Middle frontal gyrus (tissue), 1 donor: ENCODE results near the gene PLEKHA7.
"Not testable (repeated sequence)": the region's sequence is repeated elsewhere in the genome, so short reads cannot be mapped to it uniquely, and the experiment has no call there.

Source experiments
- DNase-seq: peaks from one replicate; pipeline ENCODE4 v3.0.0-alpha.2; 2015; ENCODE audit warnings: low spot score; ENCODE audit errors: extremely low spot score

Gene PLEKHA7

DNA sequence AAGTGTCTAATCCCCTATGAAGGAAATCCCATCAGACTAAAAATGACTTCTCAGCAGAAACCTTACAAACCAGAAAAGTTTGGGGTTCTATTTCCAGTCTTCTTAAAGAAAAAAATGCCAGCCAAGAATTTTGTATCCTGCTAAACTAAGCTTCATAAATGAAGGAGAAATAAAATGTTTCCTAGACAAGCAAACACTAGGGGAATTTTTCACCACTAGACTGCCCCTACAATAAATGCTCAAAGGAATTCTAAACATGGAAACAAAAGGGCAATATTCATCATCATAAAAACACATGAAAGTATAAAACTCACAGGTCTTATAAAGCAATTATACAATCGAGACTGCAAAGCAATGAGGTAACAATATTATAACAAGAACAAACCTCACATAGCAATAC, 124.3 kb downstream of the PLEKHA7 start:
- no peak for DNase-seq

DNA sequence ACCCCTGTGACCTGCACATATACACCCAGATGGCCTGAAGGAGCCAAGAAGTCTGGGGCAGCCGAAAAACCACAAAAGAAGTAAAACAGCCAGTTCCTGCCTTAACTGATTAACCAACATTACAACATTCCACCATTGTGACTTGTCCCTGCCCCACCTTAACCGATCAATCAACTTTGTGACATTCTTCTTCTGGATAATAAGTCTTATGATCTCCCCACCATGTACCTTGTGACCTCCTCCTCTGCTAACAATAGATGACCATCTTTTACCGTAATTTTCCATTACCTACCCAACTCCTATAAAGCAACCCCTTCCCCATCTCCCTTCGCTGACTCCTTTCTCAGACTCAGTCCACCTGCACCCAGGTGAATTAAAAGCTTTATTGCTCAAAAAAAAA, 125.2 kb downstream of the PLEKHA7 start:
- not testable (repeated sequence) for DNase-seq

- not testable (repeated sequence) for DNase-seq
Observed at GRCh38 chr11:16887887-16888286, 126.3 kb downstream of the PLEKHA7 start.

DNA sequence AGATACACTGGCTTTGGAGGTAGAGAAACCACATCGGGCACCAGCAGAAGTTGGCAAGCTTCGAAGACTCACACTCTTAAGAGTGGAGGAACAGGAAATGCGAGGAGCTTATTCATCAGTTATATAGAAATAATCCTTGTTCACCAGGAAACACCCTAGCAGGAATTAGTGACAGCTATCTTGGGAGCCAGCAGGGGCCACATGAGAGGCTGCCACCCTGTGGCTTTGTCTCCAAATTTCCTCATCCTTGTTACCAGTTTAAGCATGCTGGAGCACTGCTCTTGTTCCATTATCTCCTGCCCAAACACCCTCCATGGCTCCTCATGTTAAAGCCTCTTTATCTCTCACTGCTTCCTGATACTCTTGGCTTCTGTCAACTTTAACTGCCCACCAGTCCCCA, 131.0 kb downstream of the PLEKHA7 start:
- DNase-seq, result no peak

DNA sequence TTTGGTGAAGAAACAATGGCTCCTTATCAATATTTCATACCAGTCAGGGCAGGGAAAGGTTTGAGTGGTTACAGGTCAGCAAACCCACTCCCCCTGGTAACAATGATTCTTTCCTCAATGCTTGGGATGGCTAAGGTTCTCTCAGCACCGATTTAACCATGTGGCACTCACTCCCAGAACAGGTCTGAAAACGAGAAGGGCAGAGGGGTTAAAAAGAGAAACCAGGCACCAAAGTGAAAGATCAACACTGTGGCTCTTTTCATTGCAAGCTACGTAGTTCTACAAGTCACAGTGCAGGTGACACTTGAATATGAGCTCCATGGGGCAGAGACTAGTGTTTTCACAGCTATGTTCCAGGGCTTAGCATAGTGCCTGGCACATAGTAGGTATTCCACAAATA, 132.4 kb downstream of the PLEKHA7 start:
- no peak for DNase-seq

GRCh38 chr11:16881074-16881709, 133.0 kb downstream of the PLEKHA7 start:
- DNase-seq, result no peak

DNA sequence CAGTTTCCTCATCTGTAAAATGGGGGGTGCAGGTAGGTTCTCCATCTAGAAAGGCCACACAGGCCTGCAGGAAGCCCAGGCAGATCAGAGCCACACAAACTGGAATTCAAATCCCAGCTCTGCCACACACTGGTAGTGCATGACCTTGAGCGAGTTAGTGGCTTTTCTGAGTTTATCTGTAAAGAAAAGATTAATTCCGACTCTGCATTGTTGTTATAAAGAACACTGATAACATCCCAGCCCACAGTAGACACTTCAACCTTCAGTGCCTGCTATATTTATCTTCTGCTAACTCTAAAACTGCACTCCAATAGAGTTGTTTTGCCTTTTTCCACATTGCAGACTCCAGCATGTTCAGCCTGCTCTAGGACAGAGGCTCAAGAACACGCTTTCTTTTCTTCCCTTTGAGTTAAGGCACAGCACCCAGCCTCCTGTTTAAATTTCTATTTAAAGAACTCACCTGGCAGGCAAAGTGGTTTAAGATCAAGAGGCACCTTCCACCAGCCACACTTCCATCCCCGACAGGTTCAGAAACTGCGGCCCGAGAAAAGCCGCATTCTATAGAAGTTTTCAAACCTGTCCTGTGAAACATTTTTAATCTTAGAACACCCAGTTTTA, 133.9 kb downstream of the PLEKHA7 start:
- no peak for DNase-seq

DNA sequence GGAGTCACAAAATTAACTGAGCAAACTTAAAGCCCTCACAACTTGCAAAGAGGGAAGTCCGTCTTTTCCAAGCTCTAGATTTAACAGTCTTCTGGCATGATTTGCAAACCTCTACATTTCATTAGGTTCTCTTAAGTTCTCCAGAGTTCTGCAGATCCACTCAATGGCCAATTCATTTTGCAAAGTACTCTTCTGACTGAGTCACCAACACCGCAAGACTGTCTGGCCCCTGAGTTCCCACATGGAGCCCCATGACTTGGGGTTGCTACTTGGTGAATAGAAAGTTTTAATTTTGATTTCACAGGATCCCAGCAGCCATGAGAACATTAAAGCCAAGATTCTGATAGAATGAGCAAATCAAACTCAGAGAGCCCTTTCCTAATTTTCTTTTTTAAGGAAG, 134.5 kb downstream of the PLEKHA7 start:
- DNase-seq, result no peak

DNA sequence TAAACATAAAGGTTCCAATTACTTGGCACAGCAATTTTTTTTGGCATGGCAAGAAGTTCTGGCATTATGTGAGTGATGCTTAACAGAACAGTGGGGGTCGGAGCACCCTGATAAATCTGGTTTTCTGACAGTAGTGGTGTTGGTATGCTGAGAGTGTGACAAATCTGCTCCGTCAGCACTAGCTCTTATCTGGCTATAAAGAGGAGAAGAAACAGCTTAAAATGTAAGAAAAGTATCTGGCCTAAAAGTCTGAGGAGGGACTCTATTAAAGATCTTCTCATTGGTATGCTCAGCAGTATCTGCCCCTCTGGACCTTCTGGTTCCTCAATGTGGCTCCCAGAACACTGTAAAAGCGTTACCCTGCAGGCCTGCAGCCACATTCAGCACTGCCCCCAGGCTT, 137.4 kb downstream of the PLEKHA7 start:
- DNase-seq, result no peak

DNA sequence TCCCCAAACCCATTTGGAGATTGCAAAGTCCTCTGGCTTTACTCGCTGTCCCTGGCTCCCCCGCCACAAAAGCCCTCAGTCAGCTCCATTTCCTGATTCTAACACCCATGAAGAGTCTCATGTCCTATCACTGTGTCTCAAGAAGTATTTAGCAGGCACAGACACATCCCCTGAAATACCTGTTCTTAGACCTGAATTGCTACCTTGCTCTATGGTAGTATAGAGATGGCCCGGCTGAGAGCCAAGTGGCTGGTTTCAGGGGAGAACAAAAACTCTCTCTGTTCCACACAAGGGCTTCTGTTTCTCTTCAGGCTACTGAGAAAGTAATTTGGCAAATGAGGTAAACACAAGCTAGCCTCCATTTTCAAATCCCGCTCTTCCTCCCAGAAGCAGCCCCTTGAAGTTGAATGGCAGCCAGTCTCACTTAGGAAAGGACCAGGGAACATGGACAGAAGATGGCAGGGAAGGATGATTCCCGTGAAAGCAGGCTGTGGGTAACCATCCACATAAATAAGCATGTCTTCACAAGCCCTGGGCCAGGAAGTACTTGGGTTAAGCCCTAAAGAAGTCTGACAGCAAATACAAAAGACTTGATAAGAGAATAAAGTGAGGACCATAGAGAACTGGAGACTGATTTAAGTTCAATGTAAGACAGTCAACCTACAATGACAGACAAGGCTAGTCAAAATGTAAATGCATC, 138.0 kb downstream of the PLEKHA7 start:
- DNase-seq, result no peak

DNA sequence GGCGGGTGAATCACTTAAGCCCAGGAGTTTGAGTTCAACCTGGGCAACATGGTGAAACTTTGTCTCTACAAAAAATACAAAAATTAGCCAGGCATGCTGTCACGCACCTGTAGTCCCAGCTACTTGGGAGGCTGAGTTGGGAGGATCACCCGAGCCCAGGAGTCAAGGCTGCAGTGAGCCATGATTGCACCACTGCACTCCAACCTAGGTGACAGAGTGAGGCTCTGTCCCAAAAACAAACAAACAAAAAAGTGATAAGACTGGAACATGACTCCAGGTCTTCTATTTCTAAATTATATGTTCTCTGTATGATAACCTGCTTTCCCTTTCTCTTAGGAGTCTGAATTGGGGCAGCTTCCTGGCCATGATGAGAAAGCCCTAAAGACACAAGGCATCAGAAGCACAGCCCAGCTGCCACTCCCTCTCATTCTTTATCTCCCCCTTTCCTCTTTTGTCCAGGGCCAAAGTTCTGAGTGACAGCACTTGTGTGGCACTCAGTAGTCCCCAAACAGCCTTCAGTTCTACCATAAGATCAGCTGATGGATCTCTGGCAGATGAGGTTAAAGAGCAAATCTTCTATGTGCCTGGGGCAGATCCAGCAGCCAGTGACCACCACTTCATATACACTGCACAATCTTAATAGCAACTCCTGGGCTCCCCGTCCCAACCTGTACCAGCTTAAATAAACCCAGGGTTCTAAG, 139.8 kb downstream of the PLEKHA7 start:
- no peak for DNase-seq

DNA sequence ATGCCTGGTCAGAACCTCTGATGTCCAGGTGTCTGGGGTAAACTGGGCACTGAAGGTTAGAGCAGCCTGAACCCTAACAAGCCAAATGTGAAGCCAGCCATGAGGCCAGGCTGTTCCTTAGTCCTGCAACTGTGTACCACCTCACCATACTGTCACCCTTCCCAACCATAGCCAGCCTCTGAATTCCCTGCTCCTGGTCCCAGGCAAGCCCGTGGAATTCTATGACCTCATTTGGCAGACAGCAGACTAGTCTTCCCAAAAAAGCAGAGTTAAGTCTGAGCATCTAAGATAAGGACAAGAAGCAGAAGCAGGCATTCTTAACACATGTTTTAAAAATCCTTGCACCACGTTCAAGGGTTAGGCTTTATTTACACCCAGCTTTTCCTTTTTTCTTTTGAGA, 140.9 kb downstream of the PLEKHA7 start:
- DNase-seq, result no peak

GRCh38 chr11:16871368-16871767, 142.8 kb downstream of the PLEKHA7 start:
- no peak for DNase-seq

GRCh38 chr11:16867097-16867496, 147.1 kb downstream of the PLEKHA7 start:
- DNase-seq, result no peak

DNA sequence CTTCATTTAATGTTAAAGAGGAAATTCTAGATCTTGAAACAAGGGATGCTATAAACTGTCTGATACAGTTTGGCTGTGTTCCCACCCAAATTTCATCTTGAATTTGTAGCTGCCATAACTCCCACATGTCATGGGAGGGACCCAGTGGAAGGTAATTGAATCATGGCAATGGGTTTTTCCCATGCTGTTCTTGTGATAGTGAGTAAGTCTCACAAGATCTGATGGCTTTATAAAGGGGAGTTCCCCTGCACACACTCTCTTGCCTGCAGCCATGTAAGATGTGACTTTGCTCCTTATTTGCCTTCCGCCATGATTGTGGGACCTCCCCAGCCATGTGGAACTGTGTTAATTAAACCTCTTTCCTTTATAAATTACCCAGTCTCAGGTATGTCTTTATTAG, 149.8 kb downstream of the PLEKHA7 start:
- DNase-seq, result not testable (repeated sequence)

DNA sequence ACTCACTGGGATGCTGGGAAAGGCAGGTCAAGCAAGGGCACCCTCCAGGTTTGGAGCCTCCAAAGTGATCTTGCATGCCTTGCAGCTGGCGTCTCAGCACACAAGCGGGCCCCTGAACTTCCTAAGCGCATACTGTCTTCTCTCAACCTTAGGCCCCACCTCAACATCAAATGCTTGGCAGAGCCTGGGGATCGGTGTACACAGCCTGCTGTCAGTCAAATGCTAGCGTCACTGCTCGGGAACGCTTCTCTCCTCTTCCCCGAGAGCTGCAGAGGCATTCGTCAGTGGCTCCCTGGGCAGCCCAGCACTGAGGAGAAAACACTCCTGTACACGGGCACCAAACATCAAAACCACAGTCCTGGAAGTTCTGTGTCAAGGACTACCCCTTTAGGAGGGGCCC, 150.8 kb downstream of the PLEKHA7 start:
- no peak for DNase-seq

DNA sequence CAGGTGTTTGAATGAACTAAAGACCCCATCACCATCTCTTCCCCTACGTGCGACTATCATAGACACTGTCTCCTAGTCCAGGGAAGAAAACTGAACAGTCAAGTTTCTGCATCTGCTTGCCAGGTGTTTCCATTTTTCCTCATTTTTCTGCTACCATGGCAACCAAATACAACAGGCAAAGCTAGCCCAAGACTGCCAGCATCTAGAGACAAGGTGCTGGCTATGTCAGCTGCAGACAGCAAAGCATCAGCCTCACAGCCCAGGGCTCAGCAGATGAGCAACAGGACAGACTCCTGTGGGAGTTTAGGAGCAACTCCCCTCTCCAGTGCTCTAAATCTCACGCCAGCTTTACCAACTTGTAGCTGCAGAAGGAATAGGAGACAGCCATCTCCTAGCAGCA, 151.5 kb downstream of the PLEKHA7 start:
- no peak for DNase-seq

GRCh38 chr11:16861862-16862261, 152.4 kb downstream of the PLEKHA7 start:
- no peak for DNase-seq

DNA sequence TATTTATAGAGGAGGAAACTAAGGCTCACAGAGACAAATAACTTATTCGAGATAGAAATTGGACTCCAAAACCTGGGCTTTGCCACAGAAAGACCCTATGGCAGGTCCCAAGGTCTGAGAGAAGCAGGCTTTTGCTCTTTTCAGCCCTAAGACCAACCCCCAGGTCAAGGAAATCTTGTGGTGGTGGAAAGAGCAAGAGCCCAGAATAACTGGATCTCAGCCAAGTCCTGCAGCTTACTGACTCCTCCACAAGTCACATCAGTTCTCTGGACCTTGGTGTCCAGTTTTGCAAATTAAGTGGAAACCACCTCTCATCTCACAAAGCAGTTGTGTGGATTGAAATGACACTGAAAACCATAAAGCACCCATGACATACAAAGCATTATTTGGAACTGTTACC, 153.6 kb downstream of the PLEKHA7 start:
- DNase-seq, result no peak

GRCh38 chr11:16859651-16860050, 154.6 kb downstream of the PLEKHA7 start:
- DNase-seq, result no peak

DNA sequence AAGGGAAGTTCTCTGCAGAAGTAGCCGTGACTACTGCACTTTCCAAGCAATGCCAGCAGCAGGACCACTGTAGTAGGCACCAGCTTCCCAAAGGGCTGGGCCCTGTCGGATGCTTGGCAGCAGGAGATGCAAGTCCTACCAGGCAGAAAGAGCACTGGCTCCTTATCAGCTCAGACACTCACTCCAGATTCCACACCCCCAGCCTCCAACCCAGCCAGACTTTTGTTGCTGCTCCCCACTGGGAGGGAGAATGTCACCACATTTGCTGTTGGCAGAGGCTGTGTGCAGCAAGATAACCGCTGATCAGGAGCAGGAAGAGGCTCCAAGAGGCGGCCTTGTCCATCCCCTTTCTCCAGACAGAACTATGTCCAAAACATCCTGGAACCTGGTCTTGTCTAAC, 157.0 kb downstream of the PLEKHA7 start:
- DNase-seq, result no peak

- no peak for DNase-seq
Observed at GRCh38 chr11:16856022-16856471, 158.2 kb downstream of the PLEKHA7 start.
